CD14-positive monocyte (primary cell): ENCODE measurements around the gene ALPI. TPM values are rescaled to one million over a fixed set of nuclear protein-coding genes. Genes with fewer than 3 reads are reported as not detected.

ENCODE experiments used
- DNase-seq, 3 donors: peaks; one replicate each; pipeline ENCODE4 v3.0.0-alpha.2; 2011 to 2022
- H2AFZ ChIP-seq: 2 replicates; pipeline ENCODE4 v1.6.0; 2012; ENCODE audit warnings: mild to moderate bottlenecking, low read depth, low read length, inconsistent platforms; ENCODE audit not compliant: insufficient read depth, poor library complexity, severe bottlenecking
- H3K27ac ChIP-seq, 2 donors: 1 replicate in 1 of 2; 2 replicates in 1 of 2; pipeline ENCODE4 v1.5.1; 2012 to 2013; ENCODE audit warnings: low read length in 2 of 2, control low read depth in 1 of 2, inconsistent platforms in 1 of 2, low read depth in 1 of 2, mild to moderate bottlenecking in 1 of 2
- H3K27me3 ChIP-seq, 2 donors: one replicate each; pipeline versions ENCODE4 v1.6.0 to v1.6.1; 2011 to 2013; ENCODE audit warnings: low read length in 2 of 2; ENCODE audit not compliant: control insufficient read depth in 2 of 2, insufficient read depth in 2 of 2
- H3K36me3 ChIP-seq, 2 donors: replicated peaks in 1 of 2; 1 replicate in 1 of 2; 2 replicates in 1 of 2; pipeline versions ENCODE4 v1.5.1 to v1.6.1; 2012 to 2013; ENCODE audit warnings: low read length in 2 of 2, control low read depth in 1 of 2, inconsistent platforms in 1 of 2, mild to moderate bottlenecking in 1 of 2; ENCODE audit not compliant: insufficient read depth in 2 of 2, control insufficient read depth in 1 of 2
- H3K4me1 ChIP-seq, 2 donors: 1 replicate in 1 of 2; 2 replicates in 1 of 2; pipeline versions ENCODE4 v1.5.1 to v1.6.1; 2012 to 2013; ENCODE audit warnings: low read length in 2 of 2, control low read depth in 1 of 2, inconsistent platforms in 1 of 2, mild to moderate bottlenecking in 1 of 2, moderate library complexity in 1 of 2; ENCODE audit not compliant: insufficient read depth in 2 of 2, control insufficient read depth in 1 of 2
- H3K4me2 ChIP-seq: replicated peaks from 2 replicates; pipeline ENCODE3; 2012; ENCODE audit warnings: low read length, moderate library complexity, mild to moderate bottlenecking; ENCODE audit not compliant: poor library complexity, severe bottlenecking; ENCODE audit errors: extremely low read depth
- H3K4me3 ChIP-seq, 3 experiments: fragments of 200-600 bp in 1 of 3; sonication (generic) in 1 of 3; replicated peaks in 1 of 3; 1 replicate in 2 of 3; 2 replicates in 1 of 3; pipeline ENCODE4 v1.5.1; 2011 to 2013; ENCODE audit warnings: low read length in 3 of 3, mild to moderate bottlenecking in 3 of 3, control low read depth in 2 of 3, low read depth in 2 of 3, inconsistent platforms in 1 of 3, moderate library complexity in 1 of 3
- H3K79me2 ChIP-seq: 2 replicates; pipeline ENCODE4 v1.6.0; 2012; ENCODE audit warnings: mild to moderate bottlenecking, control low read depth, inconsistent platforms, low read length, moderate library complexity; ENCODE audit not compliant: insufficient read depth
- H3K9ac ChIP-seq: 2 replicates; pipeline ENCODE4 v1.6.0; 2017; ENCODE audit warnings: low read length, mild to moderate bottlenecking; ENCODE audit not compliant: insufficient read depth, poor library complexity, severe bottlenecking
- H3K9me3 ChIP-seq, 2 donors: replicated peaks in 1 of 2; 1 replicate in 1 of 2; 2 replicates in 1 of 2; pipeline versions ENCODE4 v1.5.1 to v1.6.1; 2012 to 2013; ENCODE audit warnings: low read length in 2 of 2, control low read depth in 1 of 2; ENCODE audit not compliant: control insufficient read depth in 1 of 2, insufficient read depth in 1 of 2
- H4K20me1 ChIP-seq: 2 replicates; pipeline ENCODE4 v1.6.0; 2012; ENCODE audit warnings: mild to moderate bottlenecking, low read length, control low read depth, moderate library complexity; ENCODE audit not compliant: insufficient read depth
- H3K27ac Mint-ChIP-seq, 7 donors: one replicate each; pipeline ENCODE4 v1.8.0; 2020; ENCODE audit warnings: mild to moderate bottlenecking in 7 of 7, mixed read lengths in 7 of 7, moderate library complexity in 6 of 7, inconsistent platforms in 2 of 7
- H3K27me3 Mint-ChIP-seq, 3 donors: one replicate each; pipeline ENCODE4 v1.8.0; 2021 to 2022; ENCODE audit warnings: low read depth in 3 of 3, mild to moderate bottlenecking in 3 of 3, mixed read lengths in 3 of 3, moderate library complexity in 3 of 3, inconsistent platforms in 1 of 3
- H3K36me3 Mint-ChIP-seq, 2 donors: one replicate each; pipeline ENCODE4 v1.8.0; 2020; ENCODE audit warnings: mixed read lengths in 2 of 2, inconsistent platforms in 1 of 2, mild to moderate bottlenecking in 1 of 2
- H3K4me1 Mint-ChIP-seq: one replicate; pipeline ENCODE4 v1.8.0; 2020; ENCODE audit warnings: mild to moderate bottlenecking, mixed read lengths
- H3K4me3 Mint-ChIP-seq, 2 donors: one replicate each; pipeline ENCODE4 v1.8.0; 2020; ENCODE audit warnings: mild to moderate bottlenecking in 2 of 2, mixed read lengths in 2 of 2, moderate library complexity in 1 of 2
- H3K9me3 Mint-ChIP-seq, 7 donors: one replicate each; pipeline ENCODE4 v1.8.0; 2020 to 2022; ENCODE audit warnings: mixed read lengths in 7 of 7, mild to moderate bottlenecking in 6 of 7, moderate library complexity in 6 of 7, inconsistent platforms in 2 of 7
- WGBS: methylation state at CpG from one replicate; pipeline ENCODE4 v1.1.5; 2013; ENCODE audit warnings: missing lambda C conversion rate; ENCODE audit not compliant: insufficient coverage; 5-methylcytosine and 5-hydroxymethylcytosine counted together
- intact Hi-C, 2 donors: fragments of 100-400 bp; cut with micrococcal nuclease; formaldehyde crosslinking; loops; one replicate each; pipeline versions ENCODE4 v1.15.0 to v1.15.1; 2023
- polyA plus RNA-seq, 3 donors: library from polyadenylated mRNA; depleted of rRNA in 1 of 3; unstranded in 2 of 3; stranded (reverse) in 1 of 3; fragments of 300-500 nt in 2 of 3; fragments of >200 nt in 1 of 3; fragmentation: Illumina TruSeq in 2 of 3; gene quantifications; 1 replicate in 2 of 3; 2 replicates in 1 of 3; pipeline ENCODE4 v1.2.3, GENCODE V29; 2012 to 2021
- TF ChIP-seq, protein P1 (sequence below): fragments of 200-600 bp; IDR thresholded peaks from one replicate; pipeline ENCODE4 v1.8.0; 2022; ENCODE audit warnings: antibody characterized with exemption, mild to moderate bottlenecking

ALPI gene
- polyA plus RNA-seq, 3 donors, result not detected

DNA sequence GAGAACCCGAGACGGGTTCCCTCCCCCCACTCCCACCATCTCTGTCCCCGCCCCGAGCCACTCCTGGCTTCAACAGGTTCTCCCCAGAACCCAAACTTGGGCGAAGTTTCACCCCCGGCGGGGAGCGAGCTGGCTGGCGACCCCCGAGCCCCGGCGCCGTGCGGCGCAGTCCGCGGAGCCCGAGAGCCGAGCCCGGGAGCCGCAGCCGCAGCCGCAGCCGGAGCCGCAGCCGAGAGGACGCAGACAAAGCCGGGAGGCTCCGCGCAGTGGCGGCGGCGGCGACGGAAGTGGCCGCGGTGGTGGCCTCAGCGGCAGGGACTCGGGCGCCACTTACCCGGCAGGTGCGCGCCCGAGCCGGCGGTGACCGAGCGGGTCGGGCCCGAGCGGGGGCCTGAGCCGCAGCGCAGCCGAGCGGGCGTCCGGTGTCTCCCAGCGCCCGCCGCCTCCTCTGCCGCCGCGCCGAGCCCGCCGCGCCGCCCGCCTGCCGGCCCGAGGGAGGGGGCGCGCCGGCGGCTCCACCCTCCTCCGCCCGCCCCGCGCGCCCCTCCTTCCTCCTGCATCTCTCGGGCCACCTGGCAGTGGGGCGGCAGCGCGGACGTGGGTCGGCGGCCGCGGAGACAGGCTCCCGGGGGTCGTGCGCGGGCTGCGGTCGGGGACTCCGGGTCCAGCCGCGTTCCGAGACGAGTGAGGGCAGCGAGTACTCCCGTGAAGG, 31.6 kb downstream of the ALPI start, which contains the start of gene ECEL1:
Gene ECEL1, minus strand, starts transcription at position 450 of the 712 bp plus-strand sequence. CDS start 1,181 bp downstream, outside the sequence.
- Histone ChIP-seq H3K9me3 (no peaks in the 10 kb centered on the region), H3K4me1 (no peaks in the 10 kb centered on the region), H3K27ac (no peak within 1 kb of the TSS), H3K4me3 (no peak within 1 kb of the TSS), H2AFZ (no peak within 1 kb of the TSS), H3K9ac (no peak within 1 kb of the TSS), H4K20me1 (no peaks in the 10 kb centered on the region), H3K36me3 (no peaks in the 10 kb centered on the region), H3K79me2 (no peaks in the 10 kb centered on the region), H3K4me2 (peak within 1 kb of the TSS; percentile 26), H3K27me3 (peaks cover 15 to 46% of the 10 kb centered on the region in 2 donors)
- Mint-ChIP-seq H3K4me3 (peak within 1 kb of the TSS in 1 of 2 donors; percentile 74), H3K27me3 (peaks cover 41 to 65% (median 45%) of the 10 kb centered on the region in 3 donors), H3K27ac (no peak within 1 kb of the TSS), H3K4me1 (no peaks in the 10 kb centered on the region), H3K9me3 (peaks cover 0 to 5% (median 3%) of the 10 kb centered on the region in 7 donors), H3K36me3 (no peaks in the 10 kb centered on the region)
- 2% methylated on average over 99 of the region's 102 CpGs for WGBS
- DNase-seq, result no peak
- TF ChIP-seq, protein P1, sequence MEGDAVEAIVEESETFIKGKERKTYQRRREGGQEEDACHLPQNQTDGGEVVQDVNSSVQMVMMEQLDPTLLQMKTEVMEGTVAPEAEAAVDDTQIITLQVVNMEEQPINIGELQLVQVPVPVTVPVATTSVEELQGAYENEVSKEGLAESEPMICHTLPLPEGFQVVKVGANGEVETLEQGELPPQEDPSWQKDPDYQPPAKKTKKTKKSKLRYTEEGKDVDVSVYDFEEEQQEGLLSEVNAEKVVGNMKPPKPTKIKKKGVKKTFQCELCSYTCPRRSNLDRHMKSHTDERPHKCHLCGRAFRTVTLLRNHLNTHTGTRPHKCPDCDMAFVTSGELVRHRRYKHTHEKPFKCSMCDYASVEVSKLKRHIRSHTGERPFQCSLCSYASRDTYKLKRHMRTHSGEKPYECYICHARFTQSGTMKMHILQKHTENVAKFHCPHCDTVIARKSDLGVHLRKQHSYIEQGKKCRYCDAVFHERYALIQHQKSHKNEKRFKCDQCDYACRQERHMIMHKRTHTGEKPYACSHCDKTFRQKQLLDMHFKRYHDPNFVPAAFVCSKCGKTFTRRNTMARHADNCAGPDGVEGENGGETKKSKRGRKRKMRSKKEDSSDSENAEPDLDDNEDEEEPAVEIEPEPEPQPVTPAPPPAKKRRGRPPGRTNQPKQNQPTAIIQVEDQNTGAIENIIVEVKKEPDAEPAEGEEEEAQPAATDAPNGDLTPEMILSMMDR, result no peak
- intact Hi-C loops, result no loop called here

DNA sequence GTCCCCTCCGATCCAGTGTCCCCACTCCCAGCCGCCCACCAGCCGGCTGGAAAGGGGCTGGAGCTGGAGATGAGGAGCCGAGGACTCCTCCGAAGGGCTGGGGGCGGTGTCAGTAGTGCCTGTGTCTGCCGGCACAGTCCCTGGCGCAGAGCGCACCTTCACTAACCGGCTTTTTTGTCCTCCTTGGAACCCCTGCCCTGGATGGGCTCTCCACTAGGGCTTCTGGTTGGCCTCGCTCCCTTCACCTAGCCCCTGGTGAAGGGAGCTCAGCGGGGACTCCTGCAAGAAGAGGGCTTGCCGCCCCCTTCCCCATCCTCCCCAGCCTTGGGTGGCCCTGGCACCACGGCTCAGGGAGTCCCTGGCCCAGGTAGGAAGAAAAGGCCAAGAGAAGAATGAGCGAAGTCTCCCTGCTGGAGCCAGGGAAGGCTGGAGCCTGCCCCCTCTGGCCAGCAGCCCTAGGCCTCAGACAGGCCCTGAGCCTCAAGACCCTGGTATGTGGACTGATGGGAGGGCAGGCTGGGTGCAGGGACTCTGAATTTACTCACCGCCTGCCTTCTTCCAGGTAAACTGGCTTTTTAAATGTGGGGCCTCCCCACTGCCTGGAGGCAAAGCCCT, 32.3 kb downstream of the ALPI start:
- peaks cover 39 to 64% (median 45%) of the 10 kb centered on the region in 3 donors for H3K27me3 Mint-ChIP-seq
- no peaks in the 10 kb centered on the region for H3K4me1 Mint-ChIP-seq
- no peak overlapping the region for H2AFZ ChIP-seq
- H3K36me3 Mint-ChIP-seq, result no peaks in the 10 kb centered on the region
- no peaks in the 10 kb centered on the region for H3K4me1 ChIP-seq
- no peak for DNase-seq
- H3K9me3 Mint-ChIP-seq, result peaks cover 0 to 5% (median 3%) of the 10 kb centered on the region in 7 donors
- H3K27me3 ChIP-seq, result peaks cover 15 to 46% of the 10 kb centered on the region in 2 donors
- H3K9me3 ChIP-seq, result no peaks in the 10 kb centered on the region
- H3K27ac ChIP-seq, result no peak overlapping the region
- H3K27ac Mint-ChIP-seq, result no peak overlapping the region
- no peak overlapping the region for H3K4me3 ChIP-seq
- TF ChIP-seq, protein P1, result no peak
- H3K4me3 Mint-ChIP-seq, result peak overlapping the region in 1 of 2 donors; percentile 52
- no peak overlapping the region for H3K4me2 ChIP-seq
- no peaks in the 10 kb centered on the region for H4K20me1 ChIP-seq
- H3K36me3 ChIP-seq, result no peaks in the 10 kb centered on the region
- intact Hi-C loops, result no loop called here
- 64% methylated on average over 8 of the region's 16 CpGs for WGBS
- H3K79me2 ChIP-seq, result no peaks in the 10 kb centered on the region
- no peak overlapping the region for H3K9ac ChIP-seq
